ENCODE results near the gene S100A5. TPM values are rescaled to one million over a fixed set of nuclear protein-coding genes. Genes with fewer than 3 reads are reported as not detected.

Gene S100A5
- total RNA-seq, 2 donors from 2014 or later = not detected

DNA sequence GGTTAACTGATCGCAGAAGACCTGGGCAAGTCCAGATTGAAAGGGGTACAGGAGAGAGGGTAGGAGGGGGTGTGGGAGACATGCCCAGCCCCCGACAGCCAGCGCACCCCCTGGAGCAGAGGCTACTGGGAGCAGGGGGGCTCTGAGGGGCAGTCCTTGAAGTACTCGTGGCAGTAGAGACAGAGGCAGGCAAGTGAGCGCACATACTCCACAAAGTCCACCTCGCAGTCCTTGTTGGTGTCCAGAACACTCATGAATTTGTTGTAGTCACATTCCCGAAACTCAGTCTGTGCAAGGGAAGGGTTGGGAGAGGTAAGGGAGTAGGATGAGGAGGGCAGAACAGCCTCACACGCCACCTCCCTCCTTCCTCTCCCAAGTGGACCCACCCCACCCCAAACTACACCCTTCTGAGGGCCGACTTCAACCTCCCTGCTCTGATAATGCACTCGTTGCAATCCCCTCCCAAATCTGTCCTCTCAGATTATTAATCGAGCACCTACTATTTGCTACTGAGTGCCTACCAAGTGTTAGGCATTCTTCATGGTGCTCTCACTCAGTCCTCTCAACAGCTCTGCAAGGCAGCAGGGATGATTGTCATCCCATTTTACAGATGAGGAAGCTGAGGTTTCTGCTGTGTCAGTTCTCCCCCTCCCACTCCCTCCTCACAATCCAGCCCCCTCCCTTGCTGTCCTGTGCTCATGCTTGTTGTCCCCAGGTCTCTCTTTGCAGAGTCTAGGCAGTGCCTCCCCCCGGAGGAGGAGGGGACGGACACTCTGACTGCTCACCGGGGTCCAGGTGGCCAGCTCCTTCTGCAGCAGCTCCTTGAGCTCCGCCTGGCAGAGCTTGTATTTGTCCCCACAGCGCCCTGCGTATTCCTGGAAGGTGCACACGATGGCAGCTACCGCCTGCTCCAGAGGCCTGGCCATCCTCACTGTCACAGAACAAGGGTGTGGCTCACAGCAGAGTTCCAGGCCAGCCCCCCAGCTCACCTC, 7.1 kb upstream of the S100A5 start:
- no peak for DNase-seq (ENCODE audit: low spot score)
- Histone ChIP-seq H3K36me3 (no peaks in the 10 kb centered on the region), H3K4me3 (no peak overlapping the region), H3K27me3 (no peaks in the 10 kb centered on the region), H3K9me3 (no peaks in the 10 kb centered on the region), H3K27ac (peak overlapping the region in 1 of 2 donors; percentile 70), H3K4me1 (peaks cover 0 to 76% of the 10 kb centered on the region in 2 donors)
- TF ChIP-seq, protein P1, sequence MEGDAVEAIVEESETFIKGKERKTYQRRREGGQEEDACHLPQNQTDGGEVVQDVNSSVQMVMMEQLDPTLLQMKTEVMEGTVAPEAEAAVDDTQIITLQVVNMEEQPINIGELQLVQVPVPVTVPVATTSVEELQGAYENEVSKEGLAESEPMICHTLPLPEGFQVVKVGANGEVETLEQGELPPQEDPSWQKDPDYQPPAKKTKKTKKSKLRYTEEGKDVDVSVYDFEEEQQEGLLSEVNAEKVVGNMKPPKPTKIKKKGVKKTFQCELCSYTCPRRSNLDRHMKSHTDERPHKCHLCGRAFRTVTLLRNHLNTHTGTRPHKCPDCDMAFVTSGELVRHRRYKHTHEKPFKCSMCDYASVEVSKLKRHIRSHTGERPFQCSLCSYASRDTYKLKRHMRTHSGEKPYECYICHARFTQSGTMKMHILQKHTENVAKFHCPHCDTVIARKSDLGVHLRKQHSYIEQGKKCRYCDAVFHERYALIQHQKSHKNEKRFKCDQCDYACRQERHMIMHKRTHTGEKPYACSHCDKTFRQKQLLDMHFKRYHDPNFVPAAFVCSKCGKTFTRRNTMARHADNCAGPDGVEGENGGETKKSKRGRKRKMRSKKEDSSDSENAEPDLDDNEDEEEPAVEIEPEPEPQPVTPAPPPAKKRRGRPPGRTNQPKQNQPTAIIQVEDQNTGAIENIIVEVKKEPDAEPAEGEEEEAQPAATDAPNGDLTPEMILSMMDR (IDR thresholded peaks at IDR 0.05) = no peak

GRCh38 chr1:153546796-153547559, 6.2 kb upstream of the S100A5 start:
- TF ChIP-seq, protein P1 (IDR thresholded peaks at IDR 0.05) = no peak
- no peak overlapping the region for H3K4me3 ChIP-seq
- H3K27ac ChIP-seq = no peak overlapping the region
- no peaks in the 10 kb centered on the region for H3K9me3 ChIP-seq
- H3K4me1 ChIP-seq = peaks cover 0 to 83% of the 10 kb centered on the region in 2 donors
- H3K27me3 ChIP-seq = no peaks in the 10 kb centered on the region
- H3K36me3 ChIP-seq = no peaks in the 10 kb centered on the region
- no peak for DNase-seq (ENCODE audit: low spot score)

GRCh38 chr1:153546371-153546770, 5.6 kb upstream of the S100A5 start:
- H3K4me1 ChIP-seq = peaks cover 0 to 85% of the 10 kb centered on the region in 2 donors
- DNase-seq (ENCODE audit: low spot score) = no peak
- H3K27me3 ChIP-seq = no peaks in the 10 kb centered on the region
- peak overlapping the region in 1 of 2 donors; percentile 46 for H3K4me3 ChIP-seq
- no peaks in the 10 kb centered on the region for H3K36me3 ChIP-seq
- peak overlapping the region; percentile 83 for H3K27ac ChIP-seq
- H3K9me3 ChIP-seq = no peaks in the 10 kb centered on the region
- TF ChIP-seq, protein P1 (IDR thresholded peaks at IDR 0.05) = no peak

GRCh38 chr1:153545067-153546055, 4.6 kb upstream of the S100A5 start, which contains the start of gene S100A4:
Gene S100A4 (minus strand): TSS chr1:153545806. CDS start chr1:153544794, 1,012 bp downstream.
- TF ChIP-seq, protein P1 (IDR thresholded peaks at IDR 0.05) = no peak
- Histone ChIP-seq H3K4me1 (peaks cover 0 to 83% of the 10 kb centered on the region in 2 donors), H3K9me3 (no peaks in the 10 kb centered on the region)

More at GRCh38 chr1:153545067-153546055, 4.6 kb upstream of the S100A5 start, which contains the start of gene S100A4:
- no peaks in the 10 kb centered on the region for H3K36me3 ChIP-seq
- peak within 1 kb of the TSS; percentile 42 to 46 for H3K4me3 ChIP-seq
- H3K27me3 ChIP-seq = no peaks in the 10 kb centered on the region
- peak; percentile 97 for DNase-seq (ENCODE audit: low spot score)
- peak within 1 kb of the TSS; percentile 83 for H3K27ac ChIP-seq

Measured in right atrium auricular region (tissue), 2 donors.